A549 treated with RU486 at 1 μM for 4 hours (cell line): Measurements from ENCODE around the gene SHC1. TPM values are rescaled to one million over a fixed set of nuclear protein-coding genes. Genes with fewer than 3 reads are reported as not detected.

Experiments used
- total RNA-seq: library from RNA; stranded (reverse); fragments of 200-300 nt; extraction: Qiagen RNA extraction; gene quantifications from 5 replicates; pipeline ENCODE4 v1.2.3, GENCODE V29; 2022; ENCODE audit warnings: low read depth

Gene SHC1, protein sequence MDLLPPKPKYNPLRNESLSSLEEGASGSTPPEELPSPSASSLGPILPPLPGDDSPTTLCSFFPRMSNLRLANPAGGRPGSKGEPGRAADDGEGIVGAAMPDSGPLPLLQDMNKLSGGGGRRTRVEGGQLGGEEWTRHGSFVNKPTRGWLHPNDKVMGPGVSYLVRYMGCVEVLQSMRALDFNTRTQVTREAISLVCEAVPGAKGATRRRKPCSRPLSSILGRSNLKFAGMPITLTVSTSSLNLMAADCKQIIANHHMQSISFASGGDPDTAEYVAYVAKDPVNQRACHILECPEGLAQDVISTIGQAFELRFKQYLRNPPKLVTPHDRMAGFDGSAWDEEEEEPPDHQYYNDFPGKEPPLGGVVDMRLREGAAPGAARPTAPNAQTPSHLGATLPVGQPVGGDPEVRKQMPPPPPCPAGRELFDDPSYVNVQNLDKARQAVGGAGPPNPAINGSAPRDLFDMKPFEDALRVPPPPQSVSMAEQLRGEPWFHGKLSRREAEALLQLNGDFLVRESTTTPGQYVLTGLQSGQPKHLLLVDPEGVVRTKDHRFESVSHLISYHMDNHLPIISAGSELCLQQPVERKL
- 128 to 150 TPM (median 144 TPM) in 5 replicates for total RNA-seq

GRCh38 chr1:154970631-154971340, at the start of gene SHC1:
TSS of gene SHC1 (minus strand) at chr1:154970747. CDS start at chr1:154970526, 221 bp downstream.

DNA sequence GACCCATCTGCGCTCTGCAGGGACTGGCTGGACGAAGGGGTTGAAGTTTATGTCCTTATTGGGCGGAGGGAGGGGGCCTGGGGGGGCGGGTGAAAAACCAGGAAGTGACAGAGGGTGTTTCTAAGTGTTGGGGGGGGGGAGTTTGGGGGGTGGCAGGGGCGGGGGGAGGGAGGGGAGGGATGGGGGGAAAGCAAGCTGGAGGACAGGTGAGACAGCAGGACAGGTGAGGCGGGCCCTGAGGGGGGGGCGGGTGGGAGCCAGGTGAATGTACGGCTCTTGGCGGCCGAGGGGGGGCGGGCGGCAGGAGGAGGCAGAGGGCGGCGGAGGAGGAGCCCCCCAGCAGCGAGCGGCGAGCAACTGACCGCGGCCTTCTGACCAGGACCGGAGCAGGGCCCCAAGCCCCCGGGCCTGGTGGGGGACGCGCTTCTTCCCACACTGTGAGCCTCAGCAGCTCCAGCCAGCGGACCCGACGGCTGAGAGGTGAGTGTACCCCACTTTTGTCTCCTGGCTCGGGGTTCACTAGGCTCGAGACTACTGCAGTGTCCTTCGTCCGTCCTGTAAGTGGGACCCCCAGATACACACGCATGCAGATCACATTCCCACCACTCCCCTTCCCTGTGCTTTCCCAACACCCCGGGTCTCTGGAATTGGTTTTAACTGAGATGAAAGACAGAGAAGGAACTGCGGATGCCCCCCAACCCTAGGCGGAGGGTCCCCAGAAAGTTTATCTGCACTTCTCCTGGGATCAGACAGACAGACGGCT, 32.1 kb upstream of the SHC1 start, which contains the start of gene ZBTB7B:
ZBTB7B (plus strand) TSS at position 339 of the 763 bp plus-strand sequence. CDS start 11,859 bp downstream, outside the sequence.

GRCh38 chr1:154993572-154994268, 23.2 kb upstream of the SHC1 start, which contains the start of gene LENEP:
TSS of gene LENEP (plus strand) at chr1:154993586. CDS start at chr1:154993608, 22 bp downstream.

DNA sequence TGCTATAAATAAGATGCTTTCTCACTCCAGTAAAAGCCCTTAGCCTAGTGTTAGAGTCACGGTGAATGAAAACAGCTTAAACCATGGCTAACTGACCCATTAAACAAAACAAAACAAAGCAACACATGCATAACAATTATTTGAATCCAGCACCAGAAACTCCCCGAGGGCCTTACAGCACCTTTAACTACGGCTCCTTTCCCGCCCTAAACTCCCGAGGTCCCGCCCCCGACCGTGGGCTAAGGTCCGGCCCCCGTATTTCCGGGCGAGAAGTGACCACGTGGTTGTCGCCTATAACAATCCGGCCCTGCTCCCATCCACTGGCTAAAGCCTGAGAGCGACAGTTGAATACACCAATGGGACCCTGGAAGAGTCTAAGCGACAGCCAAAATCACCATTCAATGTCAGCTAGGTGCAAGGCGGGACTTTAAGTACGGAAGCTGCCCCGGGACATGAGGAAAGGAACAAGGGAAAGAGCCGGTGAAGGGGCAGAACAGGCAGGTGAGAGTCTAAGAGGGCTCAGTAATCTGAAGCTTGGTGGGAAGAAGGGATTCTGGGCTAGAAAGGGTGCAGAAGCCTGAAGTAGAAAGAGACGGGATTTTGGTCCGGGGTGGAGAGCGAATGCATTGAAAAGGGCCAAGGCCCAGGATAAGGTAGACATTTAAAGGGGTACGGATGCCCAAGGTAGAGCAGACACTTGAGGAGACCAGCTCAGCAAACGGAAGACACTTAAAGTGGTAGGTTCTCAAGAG, 12.5 kb upstream of the SHC1 start, which contains the start of gene FLAD1:
FLAD1 (plus strand) TSS at position 448 of the 752 bp plus-strand sequence. CDS start 351 bp downstream, outside the sequence.

DNA sequence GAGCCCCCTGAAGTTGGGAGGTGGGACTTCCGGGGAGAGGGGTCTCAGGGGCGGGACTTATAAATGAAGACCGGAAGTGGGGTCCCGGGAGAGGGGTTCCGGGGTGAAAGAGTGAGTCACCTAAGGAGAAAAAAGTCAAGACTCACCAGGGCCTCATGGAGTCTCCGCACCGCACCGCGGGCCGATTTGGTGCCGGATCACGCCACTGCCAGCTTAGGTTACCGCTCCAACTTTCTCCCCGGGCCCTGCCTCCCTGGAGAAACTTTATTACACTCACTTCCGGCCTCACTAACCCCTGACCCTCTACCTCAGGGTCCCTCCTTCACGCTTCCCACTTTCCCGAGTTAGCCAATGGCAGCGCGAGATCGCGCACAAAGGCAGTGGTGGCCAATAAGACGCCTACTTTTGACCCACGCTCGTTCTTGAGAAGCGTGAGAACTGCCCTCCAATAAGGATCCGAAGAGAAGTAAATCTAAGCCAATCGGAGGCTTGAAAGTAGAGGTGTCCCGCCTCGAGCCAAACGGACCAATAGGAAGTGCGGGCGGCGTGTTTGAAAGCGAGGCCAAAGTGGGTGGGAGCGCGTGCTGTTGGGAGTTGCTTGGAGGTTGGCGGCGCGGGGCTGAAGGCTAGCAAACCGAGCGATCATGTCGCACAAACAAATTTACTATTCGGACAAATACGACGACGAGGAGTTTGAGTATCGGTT, 3.7 kb upstream of the SHC1 start, which contains the start of gene CKS1B:
CKS1B (plus strand) TSS at position 580 of the 706 bp plus-strand sequence; CDS start at position 645, 65 bp downstream.

GRCh38 chr1:154961207-154962155, 9.1 kb downstream of the SHC1 start, which contains the start of gene PYGO2:
TSS of gene PYGO2 (minus strand) at chr1:154961782. CDS start at chr1:154961576, 206 bp downstream.

GRCh38 chr1:154955718-154956543, 14.6 kb downstream of the SHC1 start, which contains the start of gene PBXIP1:
TSS of gene PBXIP1 (minus strand) at chr1:154956099. CDS start at chr1:154953721, 2,378 bp downstream.

GRCh38 chr1:154936555-154937084, 33.9 kb downstream of the SHC1 start, which contains the start of gene PMVK:
TSS of gene PMVK (minus strand) at chr1:154936719. CDS start at chr1:154936685, 34 bp downstream.

Other genes starting within 250 kb of the SHC1 start
- gene KCNN3, start 100.5 kb downstream of the SHC1 start, total RNA-seq = 0.02 to 0.08 TPM (median 0.06 TPM) in 5 replicates
- gene PMVK, start 34.0 kb downstream of the SHC1 start, total RNA-seq = 34.6 to 44.3 TPM (median 42.0 TPM) in 5 replicates
- gene PBXIP1, start 14.6 kb downstream of the SHC1 start, total RNA-seq = 11.8 to 16.5 TPM (median 14.4 TPM) in 5 replicates
- 19.5 to 24.1 TPM (median 22.6 TPM) in 5 replicates for gene PYGO2, start 9.0 kb downstream of the SHC1 start, total RNA-seq
- gene CKS1B, start 3.9 kb upstream of the SHC1 start, total RNA-seq = 325 to 385 TPM (median 338 TPM) in 5 replicates
- gene FLAD1, start 12.6 kb upstream of the SHC1 start, total RNA-seq = 33.1 to 53.6 TPM (median 42.5 TPM) in 5 replicates
- not detected in 5 replicates for gene LENEP, start 22.8 kb upstream of the SHC1 start, total RNA-seq
- 18.9 to 28.7 TPM (median 22.3 TPM) in 5 replicates for gene ZBTB7B, start 32.1 kb upstream of the SHC1 start, total RNA-seq
- 0.08 to 0.67 TPM (median 0.45 TPM) in 5 replicates for gene DCST2, start 63.0 kb upstream of the SHC1 start, total RNA-seq
- gene DCST1, start 63.1 kb upstream of the SHC1 start, total RNA-seq = not detected in 5 replicates
- gene ADAM15, start 80.6 kb upstream of the SHC1 start, total RNA-seq = 52.7 to 85.0 TPM (median 72.2 TPM) in 5 replicates
- 7.2 to 9.3 TPM (median 7.9 TPM) in 5 replicates for gene EFNA4, start 93.0 kb upstream of the SHC1 start, total RNA-seq
- gene EFNA3, start 108.1 kb upstream of the SHC1 start, total RNA-seq = 3.0 to 5.4 TPM (median 3.9 TPM) in 5 replicates
- gene EFNA1, start 157.1 kb upstream of the SHC1 start, total RNA-seq = 34.4 to 48.7 TPM (median 37.8 TPM) in 5 replicates
- 33.6 to 37.6 TPM (median 35.3 TPM) in 5 replicates for gene SLC50A1, start 165.1 kb upstream of the SHC1 start, total RNA-seq
- 64.1 to 107 TPM (median 94.9 TPM) in 5 replicates for gene DPM3, start 169.8 kb upstream of the SHC1 start, total RNA-seq
- 193 to 252 TPM (median 242 TPM) in 5 replicates for gene KRTCAP2, start 202.6 kb upstream of the SHC1 start, total RNA-seq
- 1.1 to 2.2 TPM (median 1.4 TPM) in 5 replicates for gene TRIM46, start 203.1 kb upstream of the SHC1 start, total RNA-seq
- gene THBS3, start 237.2 kb upstream of the SHC1 start, total RNA-seq = 5.5 to 10.3 TPM (median 7.8 TPM) in 5 replicates
- 61.2 to 76.7 TPM (median 74.1 TPM) in 5 replicates for gene MTX1, start 237.9 kb upstream of the SHC1 start, total RNA-seq